ENCODE data around the gene ST6GALNAC1.

The ST6GALNAC1 gene

DNA sequence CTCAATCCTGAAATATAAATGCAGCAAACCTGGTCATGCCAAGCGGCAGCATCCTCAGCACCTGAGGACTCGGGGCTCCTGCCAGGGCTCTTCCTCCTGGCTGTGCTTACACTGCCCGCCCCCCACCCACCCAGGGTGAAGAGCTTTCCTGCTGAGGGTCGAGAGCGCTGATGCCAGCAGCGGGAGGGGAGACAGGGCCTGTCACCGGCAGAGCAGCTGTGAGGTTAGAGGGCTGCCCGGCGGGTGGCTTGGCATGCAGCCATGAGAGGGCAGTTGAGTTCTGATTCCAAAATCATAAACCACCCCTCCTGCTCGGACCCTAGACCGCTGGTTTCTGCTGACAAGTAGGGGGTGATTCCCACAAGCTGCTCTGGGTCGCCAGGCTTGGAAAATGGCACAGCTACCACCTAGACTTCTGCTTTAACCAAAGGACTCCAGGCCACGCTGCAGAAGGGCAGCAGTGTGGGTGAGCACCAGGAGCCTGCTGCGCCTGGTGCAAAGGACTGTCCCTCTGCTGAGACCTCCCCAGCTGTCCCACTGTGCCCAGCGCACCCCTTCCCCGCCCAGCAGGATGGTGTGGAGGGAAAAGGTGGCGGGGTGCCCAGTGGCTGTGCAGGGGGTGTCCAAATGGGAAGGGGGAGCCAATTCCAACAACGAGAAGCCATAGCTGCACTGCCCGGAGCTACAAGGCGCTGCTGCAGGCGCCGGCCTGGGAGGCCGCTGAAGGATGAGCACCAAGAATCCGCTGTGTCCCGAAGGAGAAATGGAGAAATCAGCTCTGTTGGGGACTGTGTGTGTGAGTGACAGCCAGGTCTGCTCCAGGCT lies 40.6 kb upstream of the ST6GALNAC1 start:
- in situ Hi-C loops (cut with MboI; ENCODE audit: low pct_unique_long_range_greater_than_20kb, low sequenced_read_pairs, unreplicated experiment): loop anchor here (10.0 kb wide), 1 partner anchor 159 kb away; no protein-coding TSS in a partner anchor
- TF ChIP-seq, protein P1, sequence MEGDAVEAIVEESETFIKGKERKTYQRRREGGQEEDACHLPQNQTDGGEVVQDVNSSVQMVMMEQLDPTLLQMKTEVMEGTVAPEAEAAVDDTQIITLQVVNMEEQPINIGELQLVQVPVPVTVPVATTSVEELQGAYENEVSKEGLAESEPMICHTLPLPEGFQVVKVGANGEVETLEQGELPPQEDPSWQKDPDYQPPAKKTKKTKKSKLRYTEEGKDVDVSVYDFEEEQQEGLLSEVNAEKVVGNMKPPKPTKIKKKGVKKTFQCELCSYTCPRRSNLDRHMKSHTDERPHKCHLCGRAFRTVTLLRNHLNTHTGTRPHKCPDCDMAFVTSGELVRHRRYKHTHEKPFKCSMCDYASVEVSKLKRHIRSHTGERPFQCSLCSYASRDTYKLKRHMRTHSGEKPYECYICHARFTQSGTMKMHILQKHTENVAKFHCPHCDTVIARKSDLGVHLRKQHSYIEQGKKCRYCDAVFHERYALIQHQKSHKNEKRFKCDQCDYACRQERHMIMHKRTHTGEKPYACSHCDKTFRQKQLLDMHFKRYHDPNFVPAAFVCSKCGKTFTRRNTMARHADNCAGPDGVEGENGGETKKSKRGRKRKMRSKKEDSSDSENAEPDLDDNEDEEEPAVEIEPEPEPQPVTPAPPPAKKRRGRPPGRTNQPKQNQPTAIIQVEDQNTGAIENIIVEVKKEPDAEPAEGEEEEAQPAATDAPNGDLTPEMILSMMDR (IDR thresholded peaks at IDR 0.05; ENCODE audit: extremely low read depth, insufficient read depth, missing control alignments): no peak
- no peak for DNase-seq (ENCODE audit: low spot score)

DNA sequence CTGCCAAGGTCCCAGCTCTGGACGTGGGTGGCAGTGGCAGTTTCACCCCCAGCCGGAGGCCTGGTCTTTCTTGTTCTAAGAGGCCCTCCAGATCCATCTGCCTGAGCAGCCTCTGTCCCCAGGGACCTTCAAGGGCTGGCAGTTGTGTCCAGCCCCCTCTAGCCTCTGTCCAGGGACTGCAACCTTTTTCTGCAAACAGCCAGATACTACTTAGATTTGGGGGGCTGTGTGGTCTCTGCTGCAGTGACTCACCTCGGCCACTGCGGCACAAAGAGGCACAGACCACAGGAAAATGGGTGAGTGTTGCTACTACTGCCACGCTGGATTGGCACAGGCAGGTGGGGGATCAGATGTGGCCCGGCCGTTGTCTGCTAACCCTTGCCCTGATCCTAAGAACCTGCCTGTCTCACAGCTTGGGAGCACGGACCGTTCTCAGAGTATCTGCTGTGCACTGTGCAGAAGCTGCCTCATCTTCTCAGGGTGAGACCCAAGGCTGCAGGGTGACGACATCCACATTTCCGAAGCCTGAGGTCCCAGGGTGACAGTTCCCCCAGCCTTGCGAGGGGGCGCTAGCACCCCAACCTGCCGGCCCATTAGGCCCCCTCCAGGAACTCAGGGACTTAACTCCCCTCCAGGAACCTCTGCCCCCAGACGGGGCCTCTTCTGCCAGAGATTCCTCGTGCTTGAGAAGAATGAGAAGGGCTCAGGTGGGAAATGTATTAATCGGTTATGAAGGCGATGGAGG lies 39.6 kb upstream of the ST6GALNAC1 start:
- DNase-seq (ENCODE audit: low spot score): no peak
- in situ Hi-C loops (cut with MboI; ENCODE audit: low pct_unique_long_range_greater_than_20kb, low sequenced_read_pairs, unreplicated experiment): loop anchor here (10.0 kb wide), 1 partner anchor 158 kb away; no protein-coding TSS in a partner anchor
- TF ChIP-seq, protein P1 (IDR thresholded peaks at IDR 0.05; ENCODE audit: extremely low read depth, insufficient read depth, missing control alignments): no peak

- in situ Hi-C loops (cut with MboI; ENCODE audit: low pct_unique_long_range_greater_than_20kb, low sequenced_read_pairs, unreplicated experiment): loop anchor here (10.0 kb wide), 1 partner anchor 157 kb away; no protein-coding TSS in a partner anchor
- TF ChIP-seq, protein P1 (IDR thresholded peaks at IDR 0.05; ENCODE audit: extremely low read depth, insufficient read depth, missing control alignments): no peak
- DNase-seq (ENCODE audit: low spot score): no peak
Observed at GRCh38 chr17:76682296-76682695, 38.7 kb upstream of the ST6GALNAC1 start.

DNA sequence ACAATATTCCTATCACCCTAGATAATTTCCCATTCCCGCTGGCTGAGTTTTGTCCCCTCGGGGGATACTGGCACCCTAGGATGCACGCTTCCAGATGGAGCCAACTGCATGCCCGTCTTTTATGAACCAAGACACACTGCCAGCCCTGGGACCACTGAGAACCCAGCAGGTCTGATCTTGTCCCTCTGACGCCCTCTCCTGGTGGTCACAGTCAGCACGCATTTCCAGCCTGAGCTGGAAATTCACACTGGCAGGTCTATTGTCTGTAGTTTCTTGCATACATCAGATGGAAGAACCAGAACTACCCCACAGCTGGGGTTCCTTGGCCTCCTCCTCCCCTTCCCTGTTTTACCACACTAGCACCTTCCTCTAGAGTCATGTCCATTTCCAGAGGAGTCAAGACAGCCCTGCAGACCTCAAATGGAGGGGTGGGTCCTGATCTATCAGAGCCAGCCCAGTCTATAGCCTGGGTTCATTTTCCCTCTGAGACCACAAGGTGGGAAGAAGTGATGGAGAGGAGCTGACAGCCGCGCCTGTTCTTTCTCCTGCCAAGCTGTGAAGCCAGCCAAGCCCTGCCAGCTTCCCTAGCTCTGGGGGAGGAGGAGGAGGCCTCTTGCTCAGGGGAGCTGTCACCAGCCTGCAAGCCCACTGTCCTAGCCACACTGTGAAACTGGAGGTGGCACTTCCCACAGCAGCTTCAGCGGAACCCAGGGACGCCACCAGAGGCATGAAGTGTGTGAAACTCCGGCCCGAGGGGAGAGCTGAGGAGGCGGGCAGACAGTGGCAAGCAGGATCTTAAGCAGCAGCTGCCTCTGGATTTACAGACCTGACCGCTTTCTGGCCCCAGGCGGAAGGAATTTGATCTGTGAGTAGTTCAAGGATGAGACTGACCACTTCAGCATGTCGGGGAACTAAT lies 37.9 kb upstream of the ST6GALNAC1 start:
- in situ Hi-C loops (cut with MboI; ENCODE audit: low pct_unique_long_range_greater_than_20kb, low sequenced_read_pairs, unreplicated experiment): loop anchor here (10.0 kb wide), 1 partner anchor 157 kb away; no protein-coding TSS in a partner anchor
- TF ChIP-seq, protein P1 (IDR thresholded peaks at IDR 0.05; ENCODE audit: extremely low read depth, insufficient read depth, missing control alignments): peak; percentile 88
- DNase-seq (ENCODE audit: low spot score): peak; percentile 79

DNA sequence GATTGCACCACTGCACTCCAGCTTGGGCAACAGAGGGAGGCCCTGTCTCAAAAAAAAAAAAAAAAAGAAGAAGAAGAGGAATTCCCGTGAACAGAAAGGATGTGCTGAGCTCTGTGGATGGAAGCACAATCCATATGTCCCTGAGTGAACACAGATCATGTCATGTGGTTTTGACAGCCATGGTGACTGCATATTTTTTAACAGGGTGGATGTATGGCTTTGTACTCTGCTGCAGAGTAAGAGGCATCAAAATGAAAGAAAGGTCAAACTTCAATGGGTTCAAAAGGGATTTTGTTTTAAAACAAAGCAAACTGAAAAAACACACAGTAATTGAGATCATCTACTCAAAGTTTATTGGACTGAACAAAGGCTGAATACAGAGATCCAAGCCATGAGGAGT lies 35.7 kb upstream of the ST6GALNAC1 start:
- in situ Hi-C loops (cut with MboI; ENCODE audit: low pct_unique_long_range_greater_than_20kb, low sequenced_read_pairs, unreplicated experiment): no loop called here
- DNase-seq (ENCODE audit: low spot score): no peak
- TF ChIP-seq, protein P1 (IDR thresholded peaks at IDR 0.05; ENCODE audit: extremely low read depth, insufficient read depth, missing control alignments): no peak

- TF ChIP-seq, protein P1 (IDR thresholded peaks at IDR 0.05; ENCODE audit: extremely low read depth, insufficient read depth, missing control alignments): no peak
- in situ Hi-C loops (cut with MboI; ENCODE audit: low pct_unique_long_range_greater_than_20kb, low sequenced_read_pairs, unreplicated experiment): no loop called here
- no peak for DNase-seq (ENCODE audit: low spot score)
Observed at GRCh38 chr17:76678330-76678729, 34.8 kb upstream of the ST6GALNAC1 start.
